ENCODE measurements around the gene AGK.

Gene AGK

GRCh38 chr7:141617280-141617679, 66.1 kb downstream of the AGK start:
- TF ChIP-seq, protein P1, sequence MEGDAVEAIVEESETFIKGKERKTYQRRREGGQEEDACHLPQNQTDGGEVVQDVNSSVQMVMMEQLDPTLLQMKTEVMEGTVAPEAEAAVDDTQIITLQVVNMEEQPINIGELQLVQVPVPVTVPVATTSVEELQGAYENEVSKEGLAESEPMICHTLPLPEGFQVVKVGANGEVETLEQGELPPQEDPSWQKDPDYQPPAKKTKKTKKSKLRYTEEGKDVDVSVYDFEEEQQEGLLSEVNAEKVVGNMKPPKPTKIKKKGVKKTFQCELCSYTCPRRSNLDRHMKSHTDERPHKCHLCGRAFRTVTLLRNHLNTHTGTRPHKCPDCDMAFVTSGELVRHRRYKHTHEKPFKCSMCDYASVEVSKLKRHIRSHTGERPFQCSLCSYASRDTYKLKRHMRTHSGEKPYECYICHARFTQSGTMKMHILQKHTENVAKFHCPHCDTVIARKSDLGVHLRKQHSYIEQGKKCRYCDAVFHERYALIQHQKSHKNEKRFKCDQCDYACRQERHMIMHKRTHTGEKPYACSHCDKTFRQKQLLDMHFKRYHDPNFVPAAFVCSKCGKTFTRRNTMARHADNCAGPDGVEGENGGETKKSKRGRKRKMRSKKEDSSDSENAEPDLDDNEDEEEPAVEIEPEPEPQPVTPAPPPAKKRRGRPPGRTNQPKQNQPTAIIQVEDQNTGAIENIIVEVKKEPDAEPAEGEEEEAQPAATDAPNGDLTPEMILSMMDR (IDR thresholded peaks at IDR 0.05), result no peak

GRCh38 chr7:141619745-141620144, 68.5 kb downstream of the AGK start:
- TF ChIP-seq, protein P1 (IDR thresholded peaks at IDR 0.05), result no peak

DNA sequence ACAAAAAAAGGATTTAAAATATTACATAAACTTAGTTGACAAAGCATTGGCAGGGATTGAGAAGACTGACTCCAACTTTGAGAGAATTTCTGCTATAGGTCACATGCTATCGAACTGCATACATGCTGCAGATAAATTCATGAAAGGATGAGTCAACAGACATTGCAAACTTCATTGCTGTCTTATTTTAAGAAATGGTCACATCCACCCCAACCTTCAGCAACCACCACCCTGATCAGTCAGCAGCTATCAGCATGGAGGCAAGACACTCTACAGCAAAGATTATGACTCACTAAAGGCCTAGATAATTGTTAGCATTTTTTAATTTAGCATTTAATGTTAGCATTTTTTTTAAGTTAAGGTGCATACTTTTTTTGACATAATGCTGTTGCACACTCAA, 73.6 kb downstream of the AGK start:
- TF ChIP-seq, protein P1 (IDR thresholded peaks at IDR 0.05), result no peak

GRCh38 chr7:141630621-141631020, 79.4 kb downstream of the AGK start:
- TF ChIP-seq, protein P1 (IDR thresholded peaks at IDR 0.05), result no peak

- TF ChIP-seq, protein P1 (IDR thresholded peaks at IDR 0.05), result no peak
These were observed 80.3 kb downstream of the AGK start for GRCh38 chr7:141631525-141631924.

GRCh38 chr7:141634065-141634464, 82.9 kb downstream of the AGK start:
- TF ChIP-seq, protein P1 (IDR thresholded peaks at IDR 0.05), result no peak

DNA sequence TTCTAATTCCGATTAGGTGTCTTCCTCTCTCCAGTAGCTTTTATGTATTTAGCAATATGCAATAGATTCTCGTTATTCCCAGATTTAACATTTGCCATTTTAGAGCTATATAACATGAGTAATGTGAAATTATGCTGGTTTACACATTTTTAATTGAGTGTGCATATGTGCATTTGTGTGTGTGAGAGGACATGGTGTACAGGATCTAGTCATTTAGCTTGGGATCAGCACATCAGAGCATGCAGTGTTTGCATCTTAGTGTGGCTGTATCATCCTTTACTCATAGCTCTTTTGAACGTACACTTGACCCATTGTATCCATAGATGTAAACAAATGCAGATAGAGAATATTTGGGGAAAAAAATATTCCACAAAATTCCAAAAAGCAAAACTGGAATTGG, 84.8 kb downstream of the AGK start:
- TF ChIP-seq, protein P1 (IDR thresholded peaks at IDR 0.05), result no peak

- TF ChIP-seq, protein P1 (IDR thresholded peaks at IDR 0.05), result no peak
These were observed 89.1 kb downstream of the AGK start for GRCh38 chr7:141640239-141640840.
